ENCODE measurements around the gene HPSE2.

- TF ChIP-seq RXRA (IDR thresholded peaks at IDR 0.05) (no peak), CTCF (IDR thresholded peaks at IDR 0.05; ENCODE audit: low read depth, low read length, missing input control) (no peak), REST (IDR thresholded peaks at IDR 0.05) (no peak)
Observed at GRCh38 chr10:98852686-98853085, 383.0 kb downstream of the HPSE2 start.
